ENCODE results near the gene CCNQ. TPM values are rescaled to one million over a fixed set of nuclear protein-coding genes. Genes with fewer than 3 reads are reported as not detected.

The CCNQ gene
- total and polyA plus RNA-seq, 2 donors (not counting 3 experiments of a cell fraction or from before 2014, with no cell fraction given) = 21.3 to 37.0 TPM

GRCh38 chrX:153645151-153645550 is 46.2 kb upstream of the CCNQ start:
- FAIRE-seq (no peak), DNase-seq (ENCODE audit: low read depth, low spot score) (no peak)
- H3K4me2 ChIP-seq (ENCODE audit: insufficient read depth, low read length) = no peak overlapping the region
- ChIA-PET POLR2A (no interaction called here), CTCF (interaction anchor here (1.0 to 1.8 kb wide), 7 partner anchors 9 to 106 kb away, joined by 3 to 10 read pairs (median 4); no protein-coding TSS in a partner anchor)
- no TSS peak for BruUV-seq (replicated peaks)
- H3K27me3 ChIP-seq (ENCODE audit: control insufficient read depth in 2 of 2, insufficient read depth in 2 of 2, low read length in 2 of 2) = peaks cover 56 to 61% of the 10 kb centered on the region in 2 experiments
- H3K9me3 ChIP-seq (replicated peaks; ENCODE audit: control insufficient read depth, insufficient read depth, low read length) = no peaks in the 10 kb centered on the region
- H3K79me2 ChIP-seq (ENCODE audit: control insufficient read depth, insufficient read depth, low read length) = no peaks in the 10 kb centered on the region
- no peak overlapping the region for H3K4me3 ChIP-seq (replicated peaks in 1 of 3; ENCODE audit: insufficient read depth in 1 of 3, low read depth in 1 of 3, low read length in 3 of 3)
- intact Hi-C loops (cut with micrococcal nuclease) = no loop called here
- H3K9ac ChIP-seq (replicated peaks; ENCODE audit: extremely low read depth, insufficient read depth, low read length) = no peak overlapping the region
- no peaks in the 10 kb centered on the region for H3K4me1 ChIP-seq (ENCODE audit: control insufficient read depth, extremely low read depth, insufficient read depth, low read length)
- no peak overlapping the region for H2AFZ ChIP-seq (ENCODE audit: low read depth, low read length)
- H3K36me3 ChIP-seq (ENCODE audit: control insufficient read depth in 2 of 2, extremely low read depth in 1 of 2, insufficient read depth in 2 of 2, low read length in 2 of 2) = no peaks in the 10 kb centered on the region
- dilution Hi-C loops (cut with MboI; ENCODE audit: extremely low pct_ligation_motif_present, low sequenced_read_pairs) = no loop called here
- no peaks in the 10 kb centered on the region for H4K20me1 ChIP-seq (replicated peaks; ENCODE audit: control insufficient read depth, extremely low read depth, insufficient read depth, low read length)
- no peak overlapping the region for H3K27ac ChIP-seq (ENCODE audit: insufficient read depth, low read depth, low read length)
- H3K9me1 ChIP-seq (replicated peaks; ENCODE audit: control insufficient read depth, extremely low read depth, insufficient read depth, low read length) = no peaks in the 10 kb centered on the region
- TF ChIP-seq POLR2A (IDR thresholded peaks at IDR 0.05; ENCODE audit: low read depth, low read length) (no peak), POLR2AphosphoS5 (IDR thresholded peaks at IDR 0.05; ENCODE audit: insufficient read depth, low read depth, low read length) (no peak), MYC (IDR thresholded peaks at IDR 0.05; ENCODE audit: low read depth, low read length) (no peak), FOS (IDR thresholded peaks at IDR 0.05; ENCODE audit: borderline replicate concordance, insufficient read depth, low read length) (no peak), GATA2 (IDR thresholded peaks at IDR 0.05; ENCODE audit: insufficient read depth, insufficient read length, low read depth, low read length) (no peak), CTCF (IDR thresholded peaks at IDR 0.05; ENCODE audit: extremely low read depth in 1 of 2, insufficient read depth in 1 of 2, low read depth in 1 of 2, low read length in 2 of 2) (no peak), EZH2 (IDR thresholded peaks at IDR 0.05; ENCODE audit: borderline replicate concordance, low read depth, low read length, severe bottlenecking) (no peak), JUN (IDR thresholded peaks at IDR 0.05; ENCODE audit: borderline replicate concordance, insufficient read depth, insufficient read length, low read depth) (no peak)
- TF ChIP-seq, protein P1, sequence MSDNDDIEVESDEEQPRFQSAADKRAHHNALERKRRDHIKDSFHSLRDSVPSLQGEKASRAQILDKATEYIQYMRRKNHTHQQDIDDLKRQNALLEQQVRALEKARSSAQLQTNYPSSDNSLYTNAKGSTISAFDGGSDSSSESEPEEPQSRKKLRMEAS (IDR thresholded peaks at IDR 0.05; ENCODE audit: insufficient read depth, insufficient read length) = no peak
